H9 (cell line): ENCODE results near the gene CELF5. TPM values are rescaled to one million over a fixed set of nuclear protein-coding genes. Genes with fewer than 3 reads are reported as not detected.

Source experiments
- DNase-seq: peaks from one replicate; pipeline ENCODE4 v3.0.0-alpha.2; 2017
- H2AFZ ChIP-seq: one replicate; pipeline ENCODE4 v1.6.1; 2013; ENCODE audit warnings: mild to moderate bottlenecking, low read length, control low read depth, moderate library complexity
- H2AK5ac ChIP-seq: 2 replicates; pipeline ENCODE4 v1.6.1; 2013; ENCODE audit warnings: low read length, control low read depth, mixed read lengths; ENCODE audit not compliant: insufficient read length
- H2BK120ac ChIP-seq: one replicate; pipeline ENCODE4 v1.6.1; 2013; ENCODE audit warnings: low read depth, mild to moderate bottlenecking, low read length, control low read depth, inconsistent platforms; ENCODE audit not compliant: poor library complexity, severe bottlenecking
- H2BK12ac ChIP-seq: 2 replicates; pipeline ENCODE4 v1.6.1; 2013; ENCODE audit warnings: low read length, control low read depth, mixed read lengths, low read depth; ENCODE audit not compliant: insufficient read length
- H2BK15ac ChIP-seq: 2 replicates; pipeline ENCODE4 v1.6.1; 2013; ENCODE audit warnings: low read depth, low read length, control low read depth
- H2BK20ac ChIP-seq: one replicate; pipeline ENCODE4 v1.6.1; 2013; ENCODE audit warnings: low read depth, mild to moderate bottlenecking, low read length, control low read depth, inconsistent platforms; ENCODE audit not compliant: poor library complexity, severe bottlenecking
- H2BK5ac ChIP-seq: 2 replicates; pipeline ENCODE4 v1.6.1; 2013; ENCODE audit warnings: low read length, control low read depth, mixed read lengths; ENCODE audit not compliant: insufficient read length
- H3K14ac ChIP-seq: 2 replicates; pipeline ENCODE4 v1.6.1; 2013; ENCODE audit warnings: low read length, control low read depth; ENCODE audit not compliant: insufficient read depth
- H3K18ac ChIP-seq: 2 replicates; pipeline ENCODE4 v1.6.1; 2013; ENCODE audit warnings: low read depth, mild to moderate bottlenecking, mixed read lengths, low read length, control low read depth; ENCODE audit not compliant: insufficient read length
- H3K23ac ChIP-seq: 2 replicates; pipeline ENCODE4 v1.6.1; 2013; ENCODE audit warnings: low read length, control low read depth, mixed read lengths, low read depth; ENCODE audit not compliant: insufficient read length
- H3K23me2 ChIP-seq: 2 replicates; pipeline ENCODE4 v1.6.1; 2013; ENCODE audit warnings: low read depth, mild to moderate bottlenecking, mixed read lengths, low read length, control low read depth; ENCODE audit not compliant: insufficient read length, poor library complexity, severe bottlenecking
- H3K27ac ChIP-seq: 2 replicates; pipeline ENCODE4 v1.5.1; 2013; ENCODE audit warnings: low read length, control low read depth, mixed read lengths, low read depth; ENCODE audit not compliant: insufficient read length
- H3K27me3 ChIP-seq: 2 replicates; pipeline ENCODE4 v1.6.1; 2013; ENCODE audit warnings: low read length, control low read depth, inconsistent platforms; ENCODE audit not compliant: insufficient read depth
- H3K4ac ChIP-seq: 2 replicates; pipeline ENCODE4 v1.6.1; 2013; ENCODE audit warnings: low read depth, mild to moderate bottlenecking, control low read depth, inconsistent platforms, low read length, moderate library complexity
- H3K4me1 ChIP-seq: 2 replicates; pipeline ENCODE4 v1.6.1; 2013; ENCODE audit warnings: low read length, control low read depth, inconsistent platforms; ENCODE audit not compliant: insufficient read depth
- H3K4me2 ChIP-seq: 2 replicates; pipeline ENCODE4 v1.6.1; 2013; ENCODE audit warnings: low read length, control low read depth, mixed read lengths; ENCODE audit not compliant: insufficient read length, insufficient read depth
- H3K56ac ChIP-seq: 2 replicates; pipeline ENCODE4 v1.6.1; 2013; ENCODE audit warnings: low read depth, mild to moderate bottlenecking, mixed read lengths, low read length, control low read depth; ENCODE audit not compliant: insufficient read length
- H3K79me1 ChIP-seq: 2 replicates; pipeline ENCODE4 v1.6.1; 2013; ENCODE audit warnings: low read depth, mild to moderate bottlenecking, moderate library complexity, low read length, control low read depth, inconsistent platforms; ENCODE audit not compliant: insufficient read depth, poor library complexity, severe bottlenecking
- H3K79me2 ChIP-seq: 2 replicates; pipeline ENCODE4 v1.6.1; 2013; ENCODE audit warnings: low read length, control low read depth, inconsistent platforms; ENCODE audit not compliant: insufficient read depth
- H3K9ac ChIP-seq: 2 replicates; pipeline ENCODE4 v1.6.1; 2013; ENCODE audit warnings: low read length, control low read depth, mixed read lengths; ENCODE audit not compliant: insufficient read length; ENCODE audit errors: extremely low read depth
- H3K9me3 ChIP-seq: one replicate; pipeline ENCODE4 v1.6.1; 2013; ENCODE audit warnings: low read depth, low read length, inconsistent platforms; ENCODE audit not compliant: control insufficient read depth
- H3T11ph ChIP-seq: one replicate; pipeline ENCODE4 v1.6.1; 2013; ENCODE audit warnings: mild to moderate bottlenecking, low read length, control low read depth, inconsistent platforms
- H4K20me1 ChIP-seq: one replicate; pipeline ENCODE4 v1.6.1; 2013; ENCODE audit not compliant: control insufficient read depth, insufficient read length, insufficient read depth
- H4K5ac ChIP-seq: 2 replicates; pipeline ENCODE4 v1.6.1; 2013; ENCODE audit warnings: low read depth, mild to moderate bottlenecking, mixed read lengths, low read length, control low read depth; ENCODE audit not compliant: insufficient read length
- H4K8ac ChIP-seq: replicated peaks from 2 replicates; pipeline ENCODE4 v1.6.1; 2013; ENCODE audit warnings: low read length, control low read depth, mixed read lengths, low read depth; ENCODE audit not compliant: insufficient read length
- H4K91ac ChIP-seq: 2 replicates; pipeline ENCODE4 v1.6.1; 2013; ENCODE audit warnings: low read depth, mild to moderate bottlenecking, moderate library complexity, mixed read lengths, low read length, control low read depth; ENCODE audit not compliant: insufficient read length
- H3K27ac Mint-ChIP-seq, 3 experiments: 2 replicates in 2 of 3; 3 replicates in 1 of 3; pipeline ENCODE4 v1.8.0; 2020 to 2021; ENCODE audit warnings: mixed read lengths in 3 of 3, mild to moderate bottlenecking in 1 of 3, moderate library complexity in 1 of 3
- H3K27me3 Mint-ChIP-seq: 2 replicates; pipeline ENCODE4 v1.8.0; 2021; ENCODE audit warnings: low read depth, mild to moderate bottlenecking, moderate library complexity, mixed read lengths
- H3K36me3 Mint-ChIP-seq, 3 experiments: 2 replicates in 2 of 3; 3 replicates in 1 of 3; pipeline ENCODE4 v1.8.0; 2020 to 2021; ENCODE audit warnings: low read depth in 3 of 3, mixed read lengths in 3 of 3; ENCODE audit not compliant: insufficient read depth in 1 of 3
- H3K4me1 Mint-ChIP-seq, 2 experiments: 2 replicates each; pipeline ENCODE4 v1.8.0; 2020; ENCODE audit warnings: mixed read lengths in 2 of 2
- H3K4me3 Mint-ChIP-seq, 2 experiments: 2 replicates in 1 of 2; 3 replicates in 1 of 2; pipeline ENCODE4 v1.8.0; 2020 to 2021; ENCODE audit warnings: mild to moderate bottlenecking in 2 of 2, mixed read lengths in 2 of 2, moderate library complexity in 1 of 2
- H3K9me3 Mint-ChIP-seq, 2 experiments: 2 replicates in 1 of 2; 3 replicates in 1 of 2; pipeline ENCODE4 v1.8.0; 2020; ENCODE audit warnings: mild to moderate bottlenecking in 2 of 2, mixed read lengths in 2 of 2, moderate library complexity in 1 of 2
- WGBS: extraction: QIAGEN DNeasy Blood & Tissue Kit; methylation state at CpG from one replicate; pipeline ENCODE4 v1.1.7; 2013; ENCODE audit warnings: missing lambda C conversion rate, low lambda C conversion rate, mixed read lengths; ENCODE audit not compliant: insufficient read length; ENCODE audit errors: extremely low coverage; 5-methylcytosine and 5-hydroxymethylcytosine counted together
- total RNA-seq: library from RNA; stranded (reverse); gene quantifications from 2 replicates; pipeline ENCODE4 v1.2.1, GENCODE V29; 2021
- TF ChIP-seq, protein P1 (sequence below): fragments of 200-600 bp; sonication (generic); conservative IDR thresholded peaks from 3 replicates; pipeline ENCODE4 v1.8.0; 2021; ENCODE audit warnings: antibody characterized with exemption, mild to moderate bottlenecking

Gene CELF5
- total RNA-seq, 1 experiment from 2014 or later, result 4.8 TPM

DNA sequence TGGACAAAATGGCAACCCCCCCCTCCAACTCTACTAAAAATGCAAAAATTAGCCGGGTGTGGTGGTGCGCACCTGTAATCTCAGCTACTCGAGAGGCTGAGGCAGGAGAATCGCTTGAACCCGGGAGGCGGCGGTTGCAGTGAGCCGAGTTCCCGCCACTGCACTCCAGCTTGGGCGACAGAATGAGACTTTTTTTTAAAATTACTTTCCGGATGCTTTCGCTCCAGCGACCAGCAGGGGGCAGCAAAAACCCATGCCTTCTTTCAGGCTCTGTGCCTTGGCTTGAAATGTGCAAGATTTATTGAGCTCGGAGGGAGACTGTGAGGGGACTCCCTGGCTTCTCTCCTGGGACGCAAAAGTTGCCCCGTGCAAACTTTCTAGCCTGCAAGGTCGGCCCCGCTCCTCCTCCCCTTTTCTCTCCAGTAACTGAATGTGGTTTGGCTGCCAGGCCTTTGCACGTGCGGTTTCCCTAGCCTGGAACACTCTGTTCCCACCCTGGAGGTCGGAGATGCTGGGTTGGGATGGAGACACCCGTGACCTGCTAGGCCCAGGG, 80.5 kb downstream of the CELF5 start:
- DNase-seq, result peak; percentile 76
- Histone ChIP-seq H3K79me1 (no peaks in the 10 kb centered on the region), H3K4me2 (no peak overlapping the region), H2BK120ac (no peak overlapping the region), H3K27ac (no peak overlapping the region), H2AFZ (no peak overlapping the region), H3T11ph (no peak overlapping the region), H3K9me3 (no peaks in the 10 kb centered on the region), H2BK15ac (no peak overlapping the region), H2BK20ac (no peak overlapping the region), H3K18ac (no peak overlapping the region), H2AK5ac (no peak overlapping the region), H3K23ac (no peak overlapping the region), H3K4me1 (no peaks in the 10 kb centered on the region), H3K56ac (no peak overlapping the region), H3K23me2 (no peaks in the 10 kb centered on the region), H3K79me2 (no peaks in the 10 kb centered on the region), H4K5ac (no peak overlapping the region), H2BK5ac (no peak overlapping the region), H3K4ac (no peak overlapping the region), H2BK12ac (no peak overlapping the region), H4K91ac (no peak overlapping the region), H4K20me1 (peaks cover 3% of the 10 kb centered on the region), H4K8ac (no peak overlapping the region), H3K14ac (no peak overlapping the region), H3K9ac (no peak overlapping the region), H3K27me3 (no peaks in the 10 kb centered on the region; the same call in 1 of the 2 replicates)
- peaks cover 47% of the 10 kb centered on the region for H3K27me3 Mint-ChIP-seq
- H3K36me3 Mint-ChIP-seq, result peaks cover 0 to 3% (median 0%) of the 10 kb centered on the region in 3 experiments; a peak in 1 of 7 replicates
- H3K27ac Mint-ChIP-seq, result peak overlapping the region in 1 of 3 experiments; percentile 80; a peak in 1 of 7 replicates
- TF ChIP-seq, protein P1, sequence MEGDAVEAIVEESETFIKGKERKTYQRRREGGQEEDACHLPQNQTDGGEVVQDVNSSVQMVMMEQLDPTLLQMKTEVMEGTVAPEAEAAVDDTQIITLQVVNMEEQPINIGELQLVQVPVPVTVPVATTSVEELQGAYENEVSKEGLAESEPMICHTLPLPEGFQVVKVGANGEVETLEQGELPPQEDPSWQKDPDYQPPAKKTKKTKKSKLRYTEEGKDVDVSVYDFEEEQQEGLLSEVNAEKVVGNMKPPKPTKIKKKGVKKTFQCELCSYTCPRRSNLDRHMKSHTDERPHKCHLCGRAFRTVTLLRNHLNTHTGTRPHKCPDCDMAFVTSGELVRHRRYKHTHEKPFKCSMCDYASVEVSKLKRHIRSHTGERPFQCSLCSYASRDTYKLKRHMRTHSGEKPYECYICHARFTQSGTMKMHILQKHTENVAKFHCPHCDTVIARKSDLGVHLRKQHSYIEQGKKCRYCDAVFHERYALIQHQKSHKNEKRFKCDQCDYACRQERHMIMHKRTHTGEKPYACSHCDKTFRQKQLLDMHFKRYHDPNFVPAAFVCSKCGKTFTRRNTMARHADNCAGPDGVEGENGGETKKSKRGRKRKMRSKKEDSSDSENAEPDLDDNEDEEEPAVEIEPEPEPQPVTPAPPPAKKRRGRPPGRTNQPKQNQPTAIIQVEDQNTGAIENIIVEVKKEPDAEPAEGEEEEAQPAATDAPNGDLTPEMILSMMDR, result peak; percentile 86
- WGBS, result no CpG with 5 or more reads among the region's 22 CpGs
- H3K4me1 Mint-ChIP-seq, result peaks cover 2% of the 10 kb centered on the region in 2 experiments; a peak in 2 of 4 replicates
- 0 out of 5 replicates have a peak overlapping the region, but pooled peaks of 1 of the 2 experiments have one; percentile 12 for H3K4me3 Mint-ChIP-seq
- H3K9me3 Mint-ChIP-seq, result peaks cover 9 to 11% of the 10 kb centered on the region in 2 experiments
